ENCODE data around the gene CXXC4.

The CXXC4 gene

DNA sequence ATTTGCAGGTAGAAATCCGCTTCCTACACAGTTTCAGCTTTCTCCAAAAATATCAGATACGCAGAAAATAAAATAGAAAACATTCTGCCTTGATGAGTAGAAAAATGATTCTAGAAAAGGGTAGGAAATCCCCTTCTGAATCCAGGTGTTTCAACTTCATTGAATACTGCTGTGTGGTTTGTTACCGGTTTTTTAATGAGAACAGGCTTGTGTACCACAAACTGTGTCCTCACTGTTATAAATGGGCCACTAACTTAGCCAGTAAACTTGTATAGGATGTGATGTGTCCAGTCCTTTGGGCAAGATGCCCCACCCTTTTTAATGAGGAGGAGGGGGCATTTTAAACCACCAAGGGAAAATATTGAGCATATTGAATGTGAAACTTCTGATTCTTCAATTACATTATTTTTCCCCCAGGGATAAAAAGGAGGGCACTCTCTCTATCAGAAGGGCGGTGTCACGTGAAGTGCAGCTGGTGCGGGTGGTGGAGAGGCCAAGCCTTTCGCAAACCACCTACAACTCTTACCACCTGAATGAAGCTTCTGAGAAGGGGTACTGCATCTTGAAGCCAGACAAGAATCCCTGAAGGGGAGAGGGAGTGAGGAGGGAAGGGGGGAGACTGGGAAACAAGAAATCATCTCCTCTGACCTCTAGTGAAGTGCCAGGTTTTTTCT lies 4.5 kb downstream of the CXXC4 start:
- no peak overlapping the region for H3K4me3 ChIP-seq (ENCODE audit: low read depth, low read length)
- TF ChIP-seq, protein P1, sequence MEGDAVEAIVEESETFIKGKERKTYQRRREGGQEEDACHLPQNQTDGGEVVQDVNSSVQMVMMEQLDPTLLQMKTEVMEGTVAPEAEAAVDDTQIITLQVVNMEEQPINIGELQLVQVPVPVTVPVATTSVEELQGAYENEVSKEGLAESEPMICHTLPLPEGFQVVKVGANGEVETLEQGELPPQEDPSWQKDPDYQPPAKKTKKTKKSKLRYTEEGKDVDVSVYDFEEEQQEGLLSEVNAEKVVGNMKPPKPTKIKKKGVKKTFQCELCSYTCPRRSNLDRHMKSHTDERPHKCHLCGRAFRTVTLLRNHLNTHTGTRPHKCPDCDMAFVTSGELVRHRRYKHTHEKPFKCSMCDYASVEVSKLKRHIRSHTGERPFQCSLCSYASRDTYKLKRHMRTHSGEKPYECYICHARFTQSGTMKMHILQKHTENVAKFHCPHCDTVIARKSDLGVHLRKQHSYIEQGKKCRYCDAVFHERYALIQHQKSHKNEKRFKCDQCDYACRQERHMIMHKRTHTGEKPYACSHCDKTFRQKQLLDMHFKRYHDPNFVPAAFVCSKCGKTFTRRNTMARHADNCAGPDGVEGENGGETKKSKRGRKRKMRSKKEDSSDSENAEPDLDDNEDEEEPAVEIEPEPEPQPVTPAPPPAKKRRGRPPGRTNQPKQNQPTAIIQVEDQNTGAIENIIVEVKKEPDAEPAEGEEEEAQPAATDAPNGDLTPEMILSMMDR (conservative IDR thresholded peaks at IDR 0.05; ENCODE audit: low read depth, low read length): no peak
- no peak for DNase-seq (ENCODE audit: low read depth)

DNA sequence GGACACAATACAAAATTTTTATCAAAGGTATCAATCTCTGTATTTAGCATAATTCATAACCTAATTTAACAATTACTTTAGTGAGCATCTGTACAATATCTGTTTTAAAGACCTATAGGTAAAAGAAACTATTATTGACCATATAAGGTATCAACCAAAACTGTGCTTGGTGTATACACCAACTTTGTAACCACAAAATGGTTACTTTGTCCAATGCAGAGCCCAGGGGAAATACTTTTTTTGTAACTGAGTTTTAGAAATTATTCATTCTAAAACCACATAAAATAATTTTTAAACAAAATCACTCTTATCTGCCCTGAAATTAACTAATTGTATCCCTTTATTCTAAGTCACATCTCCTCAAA lies 5.0 kb downstream of the CXXC4 start:
- TF ChIP-seq, protein P1 (conservative IDR thresholded peaks at IDR 0.05; ENCODE audit: low read depth, low read length): no peak
- DNase-seq (ENCODE audit: low read depth): no peak

DNA sequence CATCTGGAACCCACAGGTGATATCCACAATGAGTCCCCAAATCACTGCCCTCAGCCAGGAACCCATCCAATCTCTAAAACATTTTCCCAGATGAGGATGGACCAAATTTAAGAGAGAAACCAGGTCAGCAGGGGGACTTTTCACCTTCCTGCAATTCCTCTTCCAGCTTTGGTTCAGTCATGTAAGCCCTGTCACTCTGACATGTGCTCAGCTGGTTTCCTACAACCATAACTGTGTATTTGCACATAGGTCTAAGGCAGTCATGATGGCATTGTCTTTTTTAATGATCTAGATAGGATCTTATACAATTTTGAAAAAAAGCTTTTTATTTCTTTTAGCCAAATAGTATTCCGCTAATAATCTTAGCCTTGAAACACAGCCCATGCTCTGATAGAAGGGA lies 6.5 kb downstream of the CXXC4 start:
- H3K4me3 ChIP-seq (ENCODE audit: low read depth, low read length): no peak overlapping the region
- DNase-seq (ENCODE audit: low read depth): no peak
- TF ChIP-seq, protein P1 (conservative IDR thresholded peaks at IDR 0.05; ENCODE audit: low read depth, low read length): no peak

More for the DNA sequence above, 5.0 kb downstream of the CXXC4 start:
- H3K4me3 ChIP-seq (ENCODE audit: low read depth, low read length): no peak overlapping the region

DNA sequence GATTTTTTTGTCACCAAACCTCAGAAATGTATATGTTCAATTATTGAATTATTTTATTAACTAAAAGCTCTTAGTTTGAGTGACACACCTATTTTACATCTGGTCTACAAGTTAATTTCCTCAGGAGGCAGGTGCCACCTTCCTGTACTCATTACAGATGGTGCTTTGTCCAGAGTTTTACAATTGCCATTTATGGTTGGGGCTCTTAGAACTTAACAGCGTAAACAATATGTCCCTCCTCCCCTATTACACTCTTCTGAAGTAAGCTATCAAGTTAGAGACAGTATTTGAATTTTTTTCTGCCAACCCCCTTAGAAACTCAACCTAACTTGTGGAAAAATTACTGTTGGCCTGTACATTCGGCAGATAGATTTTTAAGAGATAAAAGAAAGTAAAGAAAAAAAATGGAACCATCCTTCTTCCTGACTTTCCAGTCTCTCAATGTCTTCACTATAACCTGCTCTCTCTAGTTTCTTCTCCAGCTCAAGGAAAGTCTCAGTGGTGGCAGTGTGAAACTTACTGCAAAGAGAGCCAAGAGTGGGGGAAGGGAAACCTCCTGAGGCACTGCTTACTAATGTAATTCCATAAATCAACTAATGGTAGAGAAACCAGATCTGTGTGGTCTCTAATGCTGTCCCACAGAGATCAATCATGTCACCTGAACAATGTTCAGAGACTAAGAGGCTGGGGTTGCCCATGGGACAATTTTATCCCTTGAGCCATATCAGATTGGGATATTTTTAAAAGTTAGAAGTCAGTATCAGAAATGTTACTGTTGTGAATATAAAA lies 7.8 kb downstream of the CXXC4 start:
- TF ChIP-seq, protein P1 (conservative IDR thresholded peaks at IDR 0.05; ENCODE audit: low read depth, low read length): no peak
- no peak for DNase-seq (ENCODE audit: low read depth)
- no peak overlapping the region for H3K4me3 ChIP-seq (ENCODE audit: low read depth, low read length)

DNA sequence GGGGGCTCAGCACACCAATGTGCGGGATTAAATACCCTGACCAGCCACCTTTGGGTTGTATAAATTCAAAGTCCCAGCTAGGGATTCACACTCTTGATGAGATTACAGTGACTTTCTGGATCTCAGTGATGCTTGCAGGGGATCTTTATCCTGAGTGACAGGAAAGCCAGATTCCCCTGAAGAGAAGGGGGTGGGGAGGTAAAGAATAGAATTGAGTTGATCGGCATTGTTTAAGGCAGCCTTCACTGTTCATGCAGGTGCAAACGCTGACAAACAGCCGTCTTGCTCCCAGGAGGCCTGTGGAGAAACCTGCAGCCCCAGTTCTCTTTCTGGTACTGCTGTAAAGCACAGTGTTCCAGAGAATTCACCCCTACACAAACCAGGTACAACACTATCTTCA lies 19.0 kb downstream of the CXXC4 start:
- TF ChIP-seq, protein P1 (conservative IDR thresholded peaks at IDR 0.05; ENCODE audit: low read depth, low read length): no peak

DNA sequence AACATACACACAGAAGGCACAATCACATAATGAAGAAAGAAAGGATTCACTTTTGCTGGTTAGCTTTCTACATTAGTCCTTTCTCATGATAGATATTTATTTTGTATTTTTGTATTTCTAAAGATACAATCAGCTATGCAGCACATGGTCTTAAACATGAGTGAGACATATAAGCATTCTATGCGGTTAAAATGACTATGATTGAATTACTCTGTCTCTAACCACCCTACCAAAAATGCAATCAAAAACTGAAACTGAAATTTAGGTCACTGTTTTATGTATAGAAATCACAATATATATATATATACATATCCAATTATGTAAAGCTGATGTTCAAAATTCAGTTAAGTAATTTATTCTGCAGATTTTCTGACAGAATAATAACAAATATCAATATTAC lies 21.9 kb downstream of the CXXC4 start:
- TF ChIP-seq, protein P1 (conservative IDR thresholded peaks at IDR 0.05; ENCODE audit: low read depth, low read length): no peak
- no peak overlapping the region for H3K4me3 ChIP-seq (ENCODE audit: low read depth, low read length)
- DNase-seq (ENCODE audit: low read depth): no peak

More for the DNA sequence above, 19.0 kb downstream of the CXXC4 start:
- H3K4me3 ChIP-seq (ENCODE audit: low read depth, low read length): no peak overlapping the region
- DNase-seq (ENCODE audit: low read depth): no peak

Measured in choroid plexus epithelial cell (primary cell).